ENCODE data around the gene DPPA3. TPM values are rescaled to one million over a fixed set of nuclear protein-coding genes. Genes with fewer than 3 reads are reported as not detected.

The DPPA3 gene
- total RNA-seq, 1 donor from 2014 or later: not detected

GRCh38 chr12:7695237-7695560 is 16.0 kb upstream of the DPPA3 start:
- Mint-ChIP-seq H3K36me3 (ENCODE audit: unreplicated experiment) (no peaks in the 10 kb centered on the region), H3K27me3 (ENCODE audit: unreplicated experiment) (peaks cover 5% of the 10 kb centered on the region), H3K4me1 (ENCODE audit: low read depth, unreplicated experiment) (no peaks in the 10 kb centered on the region), H3K27ac (ENCODE audit: unreplicated experiment) (no peak overlapping the region), H3K9me3 (ENCODE audit: unreplicated experiment) (peaks cover 3% of the 10 kb centered on the region), H3K4me3 (ENCODE audit: unreplicated experiment) (no peak overlapping the region)
- no peak for DNase-seq
- no peak for TF ChIP-seq CTCF (IDR thresholded peaks at IDR 0.05; ENCODE audit: partially characterized antibody, unreplicated experiment)

- H3K27ac Mint-ChIP-seq (ENCODE audit: unreplicated experiment): no peak within 1 kb of the TSS
- H3K4me1 Mint-ChIP-seq (ENCODE audit: low read depth, unreplicated experiment): no peaks in the 10 kb centered on the region
- DNase-seq: no peak
- H3K36me3 Mint-ChIP-seq (ENCODE audit: unreplicated experiment): no peaks in the 10 kb centered on the region
- peaks cover 5% of the 10 kb centered on the region for H3K27me3 Mint-ChIP-seq (ENCODE audit: unreplicated experiment)
- TF ChIP-seq CTCF (IDR thresholded peaks at IDR 0.05; ENCODE audit: partially characterized antibody, unreplicated experiment): no peak
- H3K9me3 Mint-ChIP-seq (ENCODE audit: unreplicated experiment): peaks cover 3% of the 10 kb centered on the region
- H3K4me3 Mint-ChIP-seq (ENCODE audit: unreplicated experiment): no peak within 1 kb of the TSS
These were observed 15.6 kb upstream of the DPPA3 start, which contains the start of gene GDF3 for GRCh38 chr12:7695566-7696197. Gene GDF3, minus strand, starts transcription at chr12:7695775. Its CDS starts 47 bp downstream, at chr12:7695728.

GRCh38 chr12:7705846-7706245 is 5.4 kb upstream of the DPPA3 start:
- Mint-ChIP-seq H3K9me3 (ENCODE audit: unreplicated experiment) (no peaks in the 10 kb centered on the region), H3K36me3 (ENCODE audit: unreplicated experiment) (no peaks in the 10 kb centered on the region), H3K27me3 (ENCODE audit: unreplicated experiment) (no peaks in the 10 kb centered on the region), H3K27ac (ENCODE audit: unreplicated experiment) (no peak overlapping the region), H3K4me1 (ENCODE audit: low read depth, unreplicated experiment) (no peaks in the 10 kb centered on the region), H3K4me3 (ENCODE audit: unreplicated experiment) (no peak overlapping the region)
- DNase-seq: no peak
- no peak for TF ChIP-seq CTCF (IDR thresholded peaks at IDR 0.05; ENCODE audit: partially characterized antibody, unreplicated experiment)

- no peaks in the 10 kb centered on the region for H3K4me1 Mint-ChIP-seq (ENCODE audit: low read depth, unreplicated experiment)
- no peaks in the 10 kb centered on the region for H3K9me3 Mint-ChIP-seq (ENCODE audit: unreplicated experiment)
- no peak overlapping the region for H3K4me3 Mint-ChIP-seq (ENCODE audit: unreplicated experiment)
- no peaks in the 10 kb centered on the region for H3K27me3 Mint-ChIP-seq (ENCODE audit: unreplicated experiment)
- no peak for DNase-seq
- no peak for TF ChIP-seq CTCF (IDR thresholded peaks at IDR 0.05; ENCODE audit: partially characterized antibody, unreplicated experiment)
- no peak overlapping the region for H3K27ac Mint-ChIP-seq (ENCODE audit: unreplicated experiment)
- peaks cover 6% of the 10 kb centered on the region for H3K36me3 Mint-ChIP-seq (ENCODE audit: unreplicated experiment)
These were observed 1.1 kb upstream of the DPPA3 start for GRCh38 chr12:7709969-7710675.

GRCh38 chr12:7712841-7713442 is 1.7 kb downstream of the DPPA3 start:
- Mint-ChIP-seq H3K27ac (ENCODE audit: unreplicated experiment) (no peak overlapping the region), H3K4me1 (ENCODE audit: low read depth, unreplicated experiment) (no peaks in the 10 kb centered on the region), H3K36me3 (ENCODE audit: unreplicated experiment) (peaks cover 6% of the 10 kb centered on the region), H3K4me3 (ENCODE audit: unreplicated experiment) (no peak overlapping the region), H3K27me3 (ENCODE audit: unreplicated experiment) (no peaks in the 10 kb centered on the region), H3K9me3 (ENCODE audit: unreplicated experiment) (no peaks in the 10 kb centered on the region)
- no peak for DNase-seq
- TF ChIP-seq CTCF (IDR thresholded peaks at IDR 0.05; ENCODE audit: partially characterized antibody, unreplicated experiment): no peak

All from glutamatergic neuron (in vitro differentiated cells).